Upper lobe of left lung (tissue), 4 donors: ENCODE measurements around the gene PPFIA2.

Source experiments
- POLR2A ChIP-seq, 4 donors: fragments of 450-650 bp; IDR thresholded peaks; one replicate each; pipeline ENCODE4 v1.5.1; 2016 to 2017; ENCODE audit warnings: antibody characterized with exemption in 4 of 4, mild to moderate bottlenecking in 2 of 4
- TF ChIP-seq, protein P1 (sequence below), 6 experiments: fragments of 450-650 bp in 4 of 6; fragments of 200-600 bp in 2 of 6; sonication (generic) in 2 of 6; IDR thresholded peaks; one replicate each; pipeline ENCODE4 v1.5.1; 2016 to 2019; ENCODE audit warnings: antibody characterized with exemption in 6 of 6

DNA sequence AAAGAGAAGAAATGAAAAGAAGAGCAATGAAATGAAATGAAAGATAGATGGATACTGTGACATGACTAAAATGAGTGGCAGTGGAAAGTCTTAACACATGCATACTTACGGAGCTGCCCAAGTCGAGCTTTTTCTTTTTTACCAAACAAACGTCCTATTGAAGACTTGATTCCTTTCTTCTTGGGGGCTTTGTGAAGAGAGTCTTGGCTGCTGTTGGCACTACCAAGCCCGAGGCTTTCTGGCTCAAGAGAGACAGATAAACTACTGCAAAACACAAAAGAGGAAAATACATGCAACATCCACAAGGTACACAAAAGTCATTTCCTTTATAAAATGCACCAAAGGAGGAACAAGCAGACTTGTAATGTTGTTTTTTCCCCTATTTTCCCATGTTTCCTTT lies 420.1 kb downstream of the PPFIA2 start:
- TF ChIP-seq, protein P1, sequence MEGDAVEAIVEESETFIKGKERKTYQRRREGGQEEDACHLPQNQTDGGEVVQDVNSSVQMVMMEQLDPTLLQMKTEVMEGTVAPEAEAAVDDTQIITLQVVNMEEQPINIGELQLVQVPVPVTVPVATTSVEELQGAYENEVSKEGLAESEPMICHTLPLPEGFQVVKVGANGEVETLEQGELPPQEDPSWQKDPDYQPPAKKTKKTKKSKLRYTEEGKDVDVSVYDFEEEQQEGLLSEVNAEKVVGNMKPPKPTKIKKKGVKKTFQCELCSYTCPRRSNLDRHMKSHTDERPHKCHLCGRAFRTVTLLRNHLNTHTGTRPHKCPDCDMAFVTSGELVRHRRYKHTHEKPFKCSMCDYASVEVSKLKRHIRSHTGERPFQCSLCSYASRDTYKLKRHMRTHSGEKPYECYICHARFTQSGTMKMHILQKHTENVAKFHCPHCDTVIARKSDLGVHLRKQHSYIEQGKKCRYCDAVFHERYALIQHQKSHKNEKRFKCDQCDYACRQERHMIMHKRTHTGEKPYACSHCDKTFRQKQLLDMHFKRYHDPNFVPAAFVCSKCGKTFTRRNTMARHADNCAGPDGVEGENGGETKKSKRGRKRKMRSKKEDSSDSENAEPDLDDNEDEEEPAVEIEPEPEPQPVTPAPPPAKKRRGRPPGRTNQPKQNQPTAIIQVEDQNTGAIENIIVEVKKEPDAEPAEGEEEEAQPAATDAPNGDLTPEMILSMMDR (IDR thresholded peaks at IDR 0.05): no peak
- TF ChIP-seq POLR2A (IDR thresholded peaks at IDR 0.05): no peak
